SU-DHL-6 (cell line): ENCODE data around the gene CBFA2T3.

ENCODE experiments used
- CTCF ChIP-seq: fragments of 200-600 bp; sonication (generic); IDR thresholded peaks from one replicate; pipeline ENCODE4 v1.5.1; 2017; ENCODE audit warnings: antibody characterized with exemption, mild to moderate bottlenecking, low read length, moderate library complexity; ENCODE audit not compliant: insufficient read depth, poor library complexity, severe bottlenecking
- EZH2phosphoT487 ChIP-seq: fragments of 200-600 bp; sonication (generic), shearing (Covaris generic); conservative IDR thresholded peaks from 2 replicates; pipeline ENCODE4 v1.6.1; 2018; ENCODE audit warnings: mild to moderate bottlenecking, antibody characterized with exemption, low read length, moderate library complexity, mixed read lengths

- no peak for TF ChIP-seq CTCF
- TF ChIP-seq EZH2phosphoT487, result no peak
Measured at GRCh38 chr16:88974916-88975215, 2.1 kb downstream of the CBFA2T3 start.
